Liver (tissue), 9 donors: Measurements from ENCODE around the gene NSUN2. TPM values are rescaled to one million over a fixed set of nuclear protein-coding genes. Genes with fewer than 3 reads are reported as not detected.

Source experiments
- DNase-seq: peaks from one replicate; pipeline ENCODE4 v3.0.0-alpha.2; 2017; ENCODE audit warnings: low spot score
- H3K27ac ChIP-seq, 2 donors: one replicate each; pipeline ENCODE4 v1.7.0; 2013; ENCODE audit warnings: inconsistent platforms in 2 of 2, low read length in 2 of 2, control low read depth in 1 of 2, low read depth in 1 of 2, mild to moderate bottlenecking in 1 of 2
- H3K27me3 ChIP-seq, 4 donors: one replicate each; pipeline versions ENCODE4 v1.6.1 to v1.7.0; 2013; ENCODE audit warnings: low read length in 3 of 4, inconsistent platforms in 1 of 4, mild to moderate bottlenecking in 1 of 4, moderate library complexity in 1 of 4; ENCODE audit not compliant: control insufficient read depth in 4 of 4, insufficient read depth in 4 of 4
- H3K36me3 ChIP-seq, 4 donors: one replicate each; pipeline versions ENCODE4 v1.6.1 to v1.7.0; 2013; ENCODE audit warnings: low read length in 3 of 4, mild to moderate bottlenecking in 3 of 4, low read depth in 1 of 4, moderate library complexity in 1 of 4; ENCODE audit not compliant: control insufficient read depth in 4 of 4, insufficient read depth in 3 of 4
- H3K4me1 ChIP-seq, 4 donors: one replicate each; pipeline versions ENCODE4 v1.6.1 to v1.7.0; 2013; ENCODE audit warnings: low read length in 3 of 4, mild to moderate bottlenecking in 3 of 4, moderate library complexity in 1 of 4; ENCODE audit not compliant: control insufficient read depth in 4 of 4, insufficient read depth in 4 of 4
- H3K4me3 ChIP-seq, 3 donors: one replicate each; pipeline versions ENCODE4 v1.6.1 to v1.7.0; 2013; ENCODE audit warnings: low read length in 3 of 3, control low read depth in 1 of 3, low read depth in 1 of 3, mild to moderate bottlenecking in 1 of 3
- H3K9ac ChIP-seq, 2 donors: one replicate each; pipeline ENCODE4 v1.7.0; 2013; ENCODE audit warnings: low read length in 2 of 2, mild to moderate bottlenecking in 2 of 2, moderate library complexity in 2 of 2, control low read depth in 1 of 2, low read depth in 1 of 2
- H3K9me3 ChIP-seq, 4 donors: one replicate each; pipeline versions ENCODE4 v1.6.1 to v1.7.0; 2013; ENCODE audit warnings: low read length in 3 of 4; ENCODE audit not compliant: control insufficient read depth in 4 of 4
- ATF3 ChIP-seq: IDR thresholded peaks from 2 replicates; pipeline ENCODE4 v1.6.1; 2016; ENCODE audit warnings: antibody characterized with exemption
- EGR1 ChIP-seq, 2 donors: IDR thresholded peaks; 2 replicates each; pipeline ENCODE4 v1.6.1; 2016 to 2018; ENCODE audit warnings: antibody characterized with exemption in 2 of 2, low read depth in 2 of 2
- FOXA1 ChIP-seq: IDR thresholded peaks from 2 replicates; pipeline ENCODE4 v1.6.1; 2016; ENCODE audit warnings: antibody characterized with exemption
- FOXA2 ChIP-seq: IDR thresholded peaks from 2 replicates; pipeline ENCODE4 v1.6.1; 2016; ENCODE audit warnings: antibody characterized with exemption
- GABPA ChIP-seq, 2 donors: IDR thresholded peaks in 1 of 2; conservative IDR thresholded peaks in 1 of 2; 2 replicates each; pipeline ENCODE4 v1.6.1; 2016; ENCODE audit warnings: antibody characterized with exemption in 2 of 2, mild to moderate bottlenecking in 1 of 2, moderate library complexity in 1 of 2
- HNF4A ChIP-seq, 2 donors: conservative IDR thresholded peaks; 2 replicates each; pipeline ENCODE4 v1.6.1; 2016; ENCODE audit warnings: antibody characterized with exemption in 2 of 2, mild to moderate bottlenecking in 2 of 2
- HNF4G ChIP-seq: IDR thresholded peaks from 2 replicates; pipeline ENCODE4 v1.6.1; 2016; ENCODE audit warnings: antibody characterized with exemption
- JUND ChIP-seq, 2 donors: IDR thresholded peaks; 2 replicates each; pipeline ENCODE4 v1.6.1; 2016; ENCODE audit warnings: antibody characterized with exemption in 2 of 2
- MAX ChIP-seq: IDR thresholded peaks from 2 replicates; pipeline ENCODE4 v1.6.1; 2016; ENCODE audit warnings: antibody characterized with exemption
- NR2F2 ChIP-seq: IDR thresholded peaks from 2 replicates; pipeline ENCODE4 v1.6.1; 2016; ENCODE audit warnings: antibody characterized with exemption
- RAD21 ChIP-seq, 2 donors: IDR thresholded peaks; 2 replicates each; pipeline ENCODE4 v1.6.1; 2016; ENCODE audit warnings: antibody characterized with exemption in 2 of 2, mild to moderate bottlenecking in 2 of 2
- RXRA ChIP-seq, 2 donors: IDR thresholded peaks; 2 replicates each; pipeline ENCODE4 v1.6.1; 2017 to 2018; ENCODE audit warnings: antibody characterized with exemption in 2 of 2, mild to moderate bottlenecking in 1 of 2
- SP1 ChIP-seq: IDR thresholded peaks from 2 replicates; pipeline ENCODE4 v1.6.1; 2018; ENCODE audit warnings: antibody characterized with exemption, mild to moderate bottlenecking
- YY1 ChIP-seq: IDR thresholded peaks from 2 replicates; pipeline ENCODE4 v1.6.1; 2016; ENCODE audit warnings: antibody characterized with exemption, mild to moderate bottlenecking
- ZBTB33 ChIP-seq: IDR thresholded peaks from 2 replicates; pipeline ENCODE4 v1.6.1; 2016; ENCODE audit warnings: antibody characterized with exemption
- WGBS: extraction: QIAGEN DNeasy Blood & Tissue Kit; methylation state at CpG from one replicate; pipeline ENCODE4 v1.1.7; 2013; 5-methylcytosine and 5-hydroxymethylcytosine counted together
- polyA plus RNA-seq, 2 donors: library from polyadenylated mRNA; stranded (reverse) in 1 of 2; unstranded in 1 of 2; fragments of 200-250 nt in 1 of 2; fragments of >200 nt in 1 of 2; fragmentation: Nextera tagmentation in 1 of 2; extraction: Ambion mirVana in 1 of 2; gene quantifications; one replicate each; pipeline versions ENCODE4 v1.2.1 to v1.2.3, GENCODE V29; 2013 to 2015
- total RNA-seq, 2 donors: library from RNA; depleted of rRNA; stranded (reverse); fragments of >200 nt; gene quantifications; one replicate each; pipeline ENCODE4 v1.2.3, GENCODE V29; 2014
- TF ChIP-seq, protein P1 (sequence below): fragments of 150-350 bp; IDR thresholded peaks from 2 replicates; pipeline ENCODE4 v1.5.1; 2017; ENCODE audit warnings: improper control_type of control experiment, low read depth, low read length; ENCODE audit not compliant: missing input control
- TF ChIP-seq, protein P2 (sequence below): IDR thresholded peaks from 2 replicates; pipeline ENCODE4 v1.6.1; 2016; ENCODE audit warnings: antibody characterized with exemption, mild to moderate bottlenecking
- donor health status: healthy.
- donor health status: healthy.
- donor health status: healthy.
- donor health status: healthy.
- donor health status: healthy.

NSUN2 gene
- total and polyA plus RNA-seq, 4 donors = 26.9 to 52.2 (median 28.1) TPM

- Histone ChIP-seq H3K9me3 (no peaks in the 10 kb centered on the region), H3K4me3 (no peak overlapping the region), H3K27ac (no peak overlapping the region), H3K36me3 (no peaks in the 10 kb centered on the region), H3K27me3 (no peaks in the 10 kb centered on the region), H3K9ac (no peak overlapping the region), H3K4me1 (peaks cover 0 to 7% (median 5%) of the 10 kb centered on the region in 4 donors)
- peak; percentile 19 for DNase-seq
- no peak for TF ChIP-seq NR2F2
- TF ChIP-seq SP1 = no peak
- TF ChIP-seq RXRA (IDR thresholded peaks at IDR 0.05) = no peak
- TF ChIP-seq, protein P1, sequence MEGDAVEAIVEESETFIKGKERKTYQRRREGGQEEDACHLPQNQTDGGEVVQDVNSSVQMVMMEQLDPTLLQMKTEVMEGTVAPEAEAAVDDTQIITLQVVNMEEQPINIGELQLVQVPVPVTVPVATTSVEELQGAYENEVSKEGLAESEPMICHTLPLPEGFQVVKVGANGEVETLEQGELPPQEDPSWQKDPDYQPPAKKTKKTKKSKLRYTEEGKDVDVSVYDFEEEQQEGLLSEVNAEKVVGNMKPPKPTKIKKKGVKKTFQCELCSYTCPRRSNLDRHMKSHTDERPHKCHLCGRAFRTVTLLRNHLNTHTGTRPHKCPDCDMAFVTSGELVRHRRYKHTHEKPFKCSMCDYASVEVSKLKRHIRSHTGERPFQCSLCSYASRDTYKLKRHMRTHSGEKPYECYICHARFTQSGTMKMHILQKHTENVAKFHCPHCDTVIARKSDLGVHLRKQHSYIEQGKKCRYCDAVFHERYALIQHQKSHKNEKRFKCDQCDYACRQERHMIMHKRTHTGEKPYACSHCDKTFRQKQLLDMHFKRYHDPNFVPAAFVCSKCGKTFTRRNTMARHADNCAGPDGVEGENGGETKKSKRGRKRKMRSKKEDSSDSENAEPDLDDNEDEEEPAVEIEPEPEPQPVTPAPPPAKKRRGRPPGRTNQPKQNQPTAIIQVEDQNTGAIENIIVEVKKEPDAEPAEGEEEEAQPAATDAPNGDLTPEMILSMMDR = no peak
- TF ChIP-seq, protein P2, sequence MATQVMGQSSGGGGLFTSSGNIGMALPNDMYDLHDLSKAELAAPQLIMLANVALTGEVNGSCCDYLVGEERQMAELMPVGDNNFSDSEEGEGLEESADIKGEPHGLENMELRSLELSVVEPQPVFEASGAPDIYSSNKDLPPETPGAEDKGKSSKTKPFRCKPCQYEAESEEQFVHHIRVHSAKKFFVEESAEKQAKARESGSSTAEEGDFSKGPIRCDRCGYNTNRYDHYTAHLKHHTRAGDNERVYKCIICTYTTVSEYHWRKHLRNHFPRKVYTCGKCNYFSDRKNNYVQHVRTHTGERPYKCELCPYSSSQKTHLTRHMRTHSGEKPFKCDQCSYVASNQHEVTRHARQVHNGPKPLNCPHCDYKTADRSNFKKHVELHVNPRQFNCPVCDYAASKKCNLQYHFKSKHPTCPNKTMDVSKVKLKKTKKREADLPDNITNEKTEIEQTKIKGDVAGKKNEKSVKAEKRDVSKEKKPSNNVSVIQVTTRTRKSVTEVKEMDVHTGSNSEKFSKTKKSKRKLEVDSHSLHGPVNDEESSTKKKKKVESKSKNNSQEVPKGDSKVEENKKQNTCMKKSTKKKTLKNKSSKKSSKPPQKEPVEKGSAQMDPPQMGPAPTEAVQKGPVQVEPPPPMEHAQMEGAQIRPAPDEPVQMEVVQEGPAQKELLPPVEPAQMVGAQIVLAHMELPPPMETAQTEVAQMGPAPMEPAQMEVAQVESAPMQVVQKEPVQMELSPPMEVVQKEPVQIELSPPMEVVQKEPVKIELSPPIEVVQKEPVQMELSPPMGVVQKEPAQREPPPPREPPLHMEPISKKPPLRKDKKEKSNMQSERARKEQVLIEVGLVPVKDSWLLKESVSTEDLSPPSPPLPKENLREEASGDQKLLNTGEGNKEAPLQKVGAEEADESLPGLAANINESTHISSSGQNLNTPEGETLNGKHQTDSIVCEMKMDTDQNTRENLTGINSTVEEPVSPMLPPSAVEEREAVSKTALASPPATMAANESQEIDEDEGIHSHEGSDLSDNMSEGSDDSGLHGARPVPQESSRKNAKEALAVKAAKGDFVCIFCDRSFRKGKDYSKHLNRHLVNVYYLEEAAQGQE = no peak
- TF ChIP-seq GABPA (IDR thresholded peaks at IDR 0.05 in 1 of 2, conservative IDR thresholded peaks at IDR 0.05 in 1 of 2) = no peak
- no peak for TF ChIP-seq RAD21 (IDR thresholded peaks at IDR 0.05)
- no peak for TF ChIP-seq JUND (IDR thresholded peaks at IDR 0.05)
- no peak for TF ChIP-seq EGR1 (IDR thresholded peaks at IDR 0.05; ENCODE audit: low read depth in 2 of 2)
- TF ChIP-seq HNF4G = no peak
- no peak for TF ChIP-seq ATF3
- TF ChIP-seq MAX = no peak
- no peak for TF ChIP-seq HNF4A (conservative IDR thresholded peaks at IDR 0.05)
- TF ChIP-seq FOXA1 = no peak
- no peak for TF ChIP-seq ZBTB33
- no peak for TF ChIP-seq FOXA2
- TF ChIP-seq YY1 = no peak
- WGBS = 73% methylated on average over 12 of the region's 12 CpGs
Observed at GRCh38 chr5:6573651-6574101, 59.2 kb downstream of the NSUN2 start.
